ENCODE data around the gene STARD6.

- TF ChIP-seq POLR2A (IDR thresholded peaks at IDR 0.05) = no peak
- TF ChIP-seq, protein P1, sequence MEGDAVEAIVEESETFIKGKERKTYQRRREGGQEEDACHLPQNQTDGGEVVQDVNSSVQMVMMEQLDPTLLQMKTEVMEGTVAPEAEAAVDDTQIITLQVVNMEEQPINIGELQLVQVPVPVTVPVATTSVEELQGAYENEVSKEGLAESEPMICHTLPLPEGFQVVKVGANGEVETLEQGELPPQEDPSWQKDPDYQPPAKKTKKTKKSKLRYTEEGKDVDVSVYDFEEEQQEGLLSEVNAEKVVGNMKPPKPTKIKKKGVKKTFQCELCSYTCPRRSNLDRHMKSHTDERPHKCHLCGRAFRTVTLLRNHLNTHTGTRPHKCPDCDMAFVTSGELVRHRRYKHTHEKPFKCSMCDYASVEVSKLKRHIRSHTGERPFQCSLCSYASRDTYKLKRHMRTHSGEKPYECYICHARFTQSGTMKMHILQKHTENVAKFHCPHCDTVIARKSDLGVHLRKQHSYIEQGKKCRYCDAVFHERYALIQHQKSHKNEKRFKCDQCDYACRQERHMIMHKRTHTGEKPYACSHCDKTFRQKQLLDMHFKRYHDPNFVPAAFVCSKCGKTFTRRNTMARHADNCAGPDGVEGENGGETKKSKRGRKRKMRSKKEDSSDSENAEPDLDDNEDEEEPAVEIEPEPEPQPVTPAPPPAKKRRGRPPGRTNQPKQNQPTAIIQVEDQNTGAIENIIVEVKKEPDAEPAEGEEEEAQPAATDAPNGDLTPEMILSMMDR (IDR thresholded peaks at IDR 0.05) = no peak
Measured at GRCh38 chr18:54323970-54324369, 33.7 kb downstream of the STARD6 start.

Measured in lower leg skin (tissue), 3 donors.